Adipocyte (in vitro differentiated cells): Measurements from ENCODE around the gene WDR46.
A peak's percentile ranks its signal among the peaks of the same experiment; 100 is the strongest.

Experiments
- DNase-seq: peaks from one replicate; pipeline ENCODE4 v3.0.0-alpha.2; 2015; ENCODE audit warnings: low read depth
- H3K27me3 ChIP-seq: replicated peaks from 2 replicates; pipeline ENCODE4 v1.7.0; 2013; ENCODE audit warnings: mild to moderate bottlenecking, low read length, moderate library complexity; ENCODE audit not compliant: control insufficient read depth, insufficient read depth
- H3K36me3 ChIP-seq: 2 replicates; pipeline ENCODE4 v1.7.0; 2013; ENCODE audit warnings: low read length, mild to moderate bottlenecking, moderate library complexity; ENCODE audit not compliant: control insufficient read depth, insufficient read depth, severe bottlenecking
- H3K4me1 ChIP-seq: 2 replicates; pipeline ENCODE4 v1.7.0; 2013; ENCODE audit warnings: mild to moderate bottlenecking, low read length, moderate library complexity; ENCODE audit not compliant: control insufficient read depth, insufficient read depth
- H3K4me3 ChIP-seq: 2 replicates; pipeline ENCODE4 v1.7.0; 2013; ENCODE audit warnings: mild to moderate bottlenecking, low read length, moderate library complexity
- H3K9ac ChIP-seq: 2 replicates; pipeline ENCODE4 v1.7.0; 2013; ENCODE audit warnings: mild to moderate bottlenecking, low read length, moderate library complexity
- H3K9me3 ChIP-seq: 2 replicates; pipeline ENCODE4 v1.7.0; 2013; ENCODE audit warnings: mild to moderate bottlenecking, low read length, moderate library complexity; ENCODE audit not compliant: control insufficient read depth

WDR46 gene

GRCh38 chr6:33312361-33313104 is 23.5 kb upstream of the WDR46 start:
- peak overlapping the region; percentile 99 for H3K9ac ChIP-seq
- peak overlapping the region; percentile 95 for H3K4me3 ChIP-seq
- H3K36me3 ChIP-seq: no peaks in the 10 kb centered on the region
- no peaks in the 10 kb centered on the region for H3K27me3 ChIP-seq
- peak; percentile 59 for DNase-seq
- no peaks in the 10 kb centered on the region for H3K9me3 ChIP-seq
- H3K4me1 ChIP-seq: peaks cover 23% of the 10 kb centered on the region

GRCh38 chr6:33306356-33306755 is 17.3 kb upstream of the WDR46 start:
- Histone ChIP-seq H3K9ac (no peak overlapping the region), H3K4me1 (no peaks in the 10 kb centered on the region), H3K4me3 (no peak overlapping the region), H3K9me3 (no peaks in the 10 kb centered on the region), H3K36me3 (peaks cover 30% of the 10 kb centered on the region), H3K27me3 (no peaks in the 10 kb centered on the region)
- no peak for DNase-seq

GRCh38 chr6:33305052-33305451 is 16.0 kb upstream of the WDR46 start:
- Histone ChIP-seq H3K9ac (no peak overlapping the region), H3K27me3 (no peaks in the 10 kb centered on the region), H3K36me3 (peaks cover 30% of the 10 kb centered on the region), H3K9me3 (no peaks in the 10 kb centered on the region), H3K4me3 (no peak overlapping the region), H3K4me1 (peaks cover 7% of the 10 kb centered on the region)
- no peak for DNase-seq

- H3K36me3 ChIP-seq: peaks cover 30% of the 10 kb centered on the region
- H3K27me3 ChIP-seq: no peaks in the 10 kb centered on the region
- no peak overlapping the region for H3K4me3 ChIP-seq
- peaks cover 7% of the 10 kb centered on the region for H3K4me1 ChIP-seq
- no peak for DNase-seq
- no peak overlapping the region for H3K9ac ChIP-seq
- no peaks in the 10 kb centered on the region for H3K9me3 ChIP-seq
These were observed 15.2 kb upstream of the WDR46 start for GRCh38 chr6:33304216-33304615.

GRCh38 chr6:33301877-33302276 is 12.8 kb upstream of the WDR46 start:
- Histone ChIP-seq H3K36me3 (peaks cover 30% of the 10 kb centered on the region), H3K4me1 (peaks cover 16% of the 10 kb centered on the region), H3K9me3 (no peaks in the 10 kb centered on the region), H3K27me3 (no peaks in the 10 kb centered on the region), H3K4me3 (no peak overlapping the region), H3K9ac (no peak overlapping the region)
- DNase-seq: no peak

GRCh38 chr6:33299237-33299944 is 10.4 kb upstream of the WDR46 start:
- peak overlapping the region; percentile 97 for H3K9ac ChIP-seq
- H3K4me3 ChIP-seq: peak overlapping the region; percentile 93
- H3K9me3 ChIP-seq: no peaks in the 10 kb centered on the region
- no peaks in the 10 kb centered on the region for H3K27me3 ChIP-seq
- peaks cover 16% of the 10 kb centered on the region for H3K4me1 ChIP-seq
- H3K36me3 ChIP-seq: peaks cover 18% of the 10 kb centered on the region
- peak; percentile 98 for DNase-seq

- DNase-seq: peak; percentile 77
- Histone ChIP-seq H3K9me3 (no peaks in the 10 kb centered on the region), H3K4me3 (peak within 1 kb of the TSS; percentile 93), H3K4me1 (peaks cover 16% of the 10 kb centered on the region), H3K27me3 (no peaks in the 10 kb centered on the region), H3K36me3 (peaks cover 16% of the 10 kb centered on the region), H3K9ac (peak within 1 kb of the TSS; percentile 97)
These were observed 9.8 kb upstream of the WDR46 start, which contains the start of gene RGL2 for GRCh38 chr6:33298773-33299236. Gene RGL2 (minus strand): TSS chr6:33298942. CDS start chr6:33298610, 332 bp downstream.

- Histone ChIP-seq H3K4me1 (peaks cover 16% of the 10 kb centered on the region), H3K9ac (peak overlapping the region; percentile 97)
- DNase-seq: peak; percentile 84
These were observed 9.1 kb upstream of the WDR46 start for GRCh38 chr6:33297956-33298772.

GRCh38 chr6:33297406-33297955 is 8.4 kb upstream of the WDR46 start:
- H3K9ac ChIP-seq: peak overlapping the region; percentile 72
- H3K27me3 ChIP-seq: no peaks in the 10 kb centered on the region
- no peak for DNase-seq
- H3K9me3 ChIP-seq: no peaks in the 10 kb centered on the region
- peaks cover 12% of the 10 kb centered on the region for H3K36me3 ChIP-seq
- peaks cover 16% of the 10 kb centered on the region for H3K4me1 ChIP-seq
- peak overlapping the region; percentile 70 for H3K4me3 ChIP-seq

More at GRCh38 chr6:33297956-33298772, 9.1 kb upstream of the WDR46 start:
- H3K27me3 ChIP-seq: no peaks in the 10 kb centered on the region
- no peaks in the 10 kb centered on the region for H3K9me3 ChIP-seq
- peak overlapping the region; percentile 93 for H3K4me3 ChIP-seq
- H3K36me3 ChIP-seq: peaks cover 11% of the 10 kb centered on the region

- Histone ChIP-seq H3K27me3 (no peaks in the 10 kb centered on the region), H3K9me3 (no peaks in the 10 kb centered on the region), H3K36me3 (peaks cover 14% of the 10 kb centered on the region), H3K4me1 (peaks cover 16% of the 10 kb centered on the region), H3K4me3 (no peak overlapping the region), H3K9ac (peak overlapping the region; percentile 72)
- DNase-seq: no peak
These were observed 7.9 kb upstream of the WDR46 start for GRCh38 chr6:33296797-33297405.
